ENCODE data around the gene VTCN1.

The VTCN1 gene

DNA sequence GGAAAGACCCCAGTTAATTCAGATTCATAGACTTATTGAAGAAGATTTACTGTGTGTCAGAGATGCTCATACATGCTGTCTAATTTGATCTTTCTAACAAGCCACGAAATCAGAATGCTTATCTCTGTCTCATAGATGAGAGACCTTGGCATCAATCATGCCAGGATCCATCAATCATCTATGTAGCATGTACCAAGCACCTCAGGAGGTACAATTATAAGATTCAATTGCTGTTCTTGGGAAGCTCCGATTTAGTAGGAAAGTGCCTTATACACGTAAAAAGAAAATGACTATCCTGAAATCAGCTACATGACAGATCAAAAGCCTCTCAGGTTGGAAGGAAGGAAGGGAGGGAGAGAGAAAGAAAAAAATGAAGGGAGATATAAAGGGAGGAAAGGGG, 18.5 kb upstream of the VTCN1 start:
- H3K36me3 Mint-ChIP-seq, result no peaks in the 10 kb centered on the region
- no peaks in the 10 kb centered on the region for H3K4me1 Mint-ChIP-seq
- H3K9me3 Mint-ChIP-seq, result peaks cover 3% of the 10 kb centered on the region
- H3K4me3 Mint-ChIP-seq, result no peak overlapping the region
- ATAC-seq (no peak), DNase-seq (ENCODE audit: low spot score in 2 of 2) (no peak)
- no peak overlapping the region for H3K27ac Mint-ChIP-seq

DNA sequence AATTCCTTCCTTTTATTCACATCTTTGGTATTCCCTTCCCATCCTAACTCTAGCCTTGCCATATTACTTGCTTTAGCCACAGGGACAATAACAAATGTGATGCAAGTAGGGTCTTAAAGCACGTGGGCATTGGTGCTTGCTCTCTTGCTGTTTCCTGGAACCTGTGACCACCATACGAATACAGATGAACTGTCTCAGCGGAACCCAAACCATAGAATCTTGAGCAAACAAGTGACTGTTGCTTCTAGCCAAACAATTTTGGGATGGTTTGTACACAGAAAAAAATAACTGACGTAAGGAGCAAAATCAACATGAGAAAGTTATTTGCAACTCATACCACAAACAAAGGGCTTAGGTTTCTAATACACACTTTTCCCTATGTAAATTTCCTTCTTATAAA, 15.2 kb upstream of the VTCN1 start:
- DNase-seq (ENCODE audit: low spot score in 2 of 2), result no peak
- Mint-ChIP-seq H3K27ac (no peak overlapping the region), H3K9me3 (peaks cover 3% of the 10 kb centered on the region), H3K36me3 (no peaks in the 10 kb centered on the region), H3K4me1 (no peaks in the 10 kb centered on the region), H3K4me3 (no peak overlapping the region)
- no peak for ATAC-seq

DNA sequence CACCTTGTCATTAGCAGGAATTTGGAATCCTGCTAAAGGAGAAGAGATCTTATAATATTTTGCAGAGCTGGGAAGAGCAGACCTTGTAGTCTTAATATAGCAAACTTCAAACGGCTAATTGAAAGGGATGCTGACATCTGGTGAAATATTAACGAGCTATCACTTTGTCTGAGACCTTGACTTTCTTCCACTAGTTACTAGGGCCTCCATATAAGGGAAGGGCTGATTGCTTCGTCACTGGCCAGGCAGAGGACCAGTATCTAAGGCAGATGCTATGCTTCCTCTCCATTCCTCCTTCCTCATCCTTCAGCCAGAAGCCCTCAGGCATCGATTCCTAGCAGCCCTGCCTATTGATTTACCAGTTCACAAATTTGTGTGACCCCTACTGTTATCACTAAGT, 6.0 kb upstream of the VTCN1 start:
- Mint-ChIP-seq H3K9me3 (no peaks in the 10 kb centered on the region), H3K36me3 (no peaks in the 10 kb centered on the region), H3K27ac (no peak overlapping the region), H3K4me1 (no peaks in the 10 kb centered on the region), H3K4me3 (no peak overlapping the region)
- DNase-seq (ENCODE audit: low spot score in 2 of 2), result no peak
- no peak for ATAC-seq

DNA sequence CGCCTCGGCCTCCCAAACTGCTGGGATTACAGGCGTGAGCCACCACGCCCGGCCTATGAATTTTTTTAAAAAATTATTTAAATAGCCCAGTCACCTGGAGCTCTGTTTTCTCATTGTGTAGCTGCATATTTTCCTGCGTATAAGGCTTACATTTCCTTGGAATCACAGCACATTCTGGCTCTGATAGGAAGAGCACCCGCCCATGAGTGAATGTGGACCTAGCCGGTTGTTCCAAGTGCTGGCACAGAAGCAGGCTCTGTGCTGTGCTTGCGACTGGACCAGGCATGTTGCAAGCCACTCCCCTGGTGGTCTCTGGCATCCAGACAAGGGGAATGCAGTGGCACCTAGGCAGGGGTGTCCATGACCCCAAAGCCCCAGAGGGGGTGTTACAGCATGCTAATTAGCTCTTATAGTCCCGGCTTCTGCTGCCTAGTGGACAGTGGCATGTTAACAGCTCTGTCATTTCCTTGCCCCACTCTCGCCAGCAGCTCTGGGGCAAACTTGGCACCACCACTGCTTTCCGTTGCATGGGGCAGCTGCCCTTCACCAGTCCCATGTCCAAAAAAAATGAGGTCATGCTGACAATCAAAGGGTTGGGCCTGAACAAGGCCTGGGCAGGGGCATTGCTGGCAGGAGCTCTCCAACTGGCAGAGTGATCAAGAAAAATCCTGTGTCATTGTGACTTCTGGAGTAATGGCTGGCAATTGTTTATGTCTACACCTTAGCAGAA, 5.2 kb upstream of the VTCN1 start:
- H3K4me3 Mint-ChIP-seq, result no peak overlapping the region
- DNase-seq (ENCODE audit: low spot score in 2 of 2), result no peak
- H3K4me1 Mint-ChIP-seq, result no peaks in the 10 kb centered on the region
- no peaks in the 10 kb centered on the region for H3K9me3 Mint-ChIP-seq
- no peaks in the 10 kb centered on the region for H3K36me3 Mint-ChIP-seq
- no peak for ATAC-seq
- no peak overlapping the region for H3K27ac Mint-ChIP-seq

DNA sequence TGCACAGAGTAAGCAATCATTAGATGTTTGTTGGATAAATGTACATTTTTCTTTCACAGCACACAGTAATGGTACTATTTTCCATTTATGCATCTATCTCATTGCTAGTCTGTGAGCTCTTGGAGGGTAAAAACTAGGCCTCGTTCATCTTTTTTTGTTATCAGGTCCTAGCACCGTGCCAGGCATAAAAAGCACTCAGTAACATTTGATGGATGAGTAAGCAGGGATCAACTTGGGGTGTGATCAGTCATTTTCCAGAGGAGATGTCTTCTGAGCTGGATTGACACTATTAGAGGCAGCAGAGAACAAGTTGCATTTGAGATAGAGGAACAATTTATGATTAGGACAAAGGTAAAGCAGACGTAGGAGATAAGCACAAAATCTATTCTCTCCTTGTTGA, 4.3 kb upstream of the VTCN1 start:
- no peak overlapping the region for H3K4me3 Mint-ChIP-seq
- H3K27ac Mint-ChIP-seq, result no peak overlapping the region
- ATAC-seq (no peak), DNase-seq (ENCODE audit: low spot score in 2 of 2) (no peak)
- no peaks in the 10 kb centered on the region for H3K36me3 Mint-ChIP-seq
- no peaks in the 10 kb centered on the region for H3K4me1 Mint-ChIP-seq
- H3K9me3 Mint-ChIP-seq, result no peaks in the 10 kb centered on the region

DNA sequence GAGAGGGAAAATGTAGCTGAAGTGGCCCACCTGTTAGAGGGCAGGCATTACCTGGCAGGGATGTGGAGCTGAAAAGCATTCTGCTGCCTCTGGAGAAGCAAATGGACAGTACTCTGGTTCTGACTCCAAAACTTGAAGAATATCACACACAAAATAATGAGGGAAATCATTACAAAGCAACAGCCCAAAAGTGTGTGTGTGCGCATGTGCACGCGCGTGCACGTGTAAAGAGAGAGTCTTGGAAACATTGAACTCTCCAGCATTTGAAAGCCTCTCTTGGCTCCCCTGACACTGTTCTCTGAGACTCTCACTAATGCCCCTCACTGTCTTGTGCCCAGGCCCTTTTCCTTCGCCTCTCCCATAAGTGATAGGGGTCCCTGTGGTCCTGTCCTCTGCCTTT, 2.3 kb upstream of the VTCN1 start:
- no peaks in the 10 kb centered on the region for H3K4me1 Mint-ChIP-seq
- ATAC-seq, result no peak
- no peak overlapping the region for H3K27ac Mint-ChIP-seq
- no peaks in the 10 kb centered on the region for H3K36me3 Mint-ChIP-seq
- DNase-seq (ENCODE audit: low spot score in 2 of 2), result no peak
- H3K4me3 Mint-ChIP-seq, result no peak overlapping the region
- H3K9me3 Mint-ChIP-seq, result no peaks in the 10 kb centered on the region

DNA sequence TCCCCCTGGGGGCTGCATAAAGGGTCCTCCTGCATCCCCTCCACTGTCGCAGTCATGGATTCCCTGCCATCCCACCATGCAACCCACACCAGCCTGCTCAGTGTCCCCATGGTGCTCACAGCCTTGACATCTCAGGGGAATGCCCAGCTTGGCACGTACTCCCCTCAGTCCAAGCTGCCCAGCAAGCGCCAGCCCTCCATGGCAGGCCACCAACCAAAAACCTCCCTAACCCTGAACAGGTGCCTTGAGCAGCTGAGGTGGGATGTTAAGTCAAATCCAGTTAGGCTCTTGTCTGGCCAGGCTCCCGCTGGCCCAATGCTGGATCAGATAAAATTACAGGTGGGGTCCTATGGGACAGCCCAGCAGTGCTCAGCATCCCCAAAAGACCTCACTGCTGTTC, 341 bp downstream of the VTCN1 start:
- DNase-seq (ENCODE audit: low spot score in 2 of 2) (no peak), ATAC-seq (no peak)
- Mint-ChIP-seq H3K4me1 (no peaks in the 10 kb centered on the region), H3K27ac (no peak overlapping the region), H3K36me3 (no peaks in the 10 kb centered on the region), H3K9me3 (no peaks in the 10 kb centered on the region), H3K4me3 (no peak overlapping the region)

DNA sequence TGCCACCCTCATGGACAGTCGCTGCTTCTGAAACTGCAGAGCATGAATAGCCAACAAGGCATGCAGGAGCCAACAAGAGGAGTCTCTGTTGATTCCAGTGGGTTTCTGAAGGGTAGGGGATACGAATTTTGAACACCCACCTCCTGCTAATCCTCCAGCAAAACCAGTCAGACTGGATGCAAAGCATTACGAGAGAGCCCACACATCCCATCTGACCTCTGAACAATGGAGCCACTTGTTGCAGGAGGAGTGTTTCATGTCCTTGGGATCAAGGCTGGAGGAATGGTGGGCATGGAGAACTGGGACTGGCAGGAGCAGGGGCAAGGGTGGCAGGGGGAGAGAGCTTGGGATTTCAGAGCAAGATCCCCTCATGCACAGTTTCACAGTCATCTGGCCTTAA, 1.6 kb downstream of the VTCN1 start:
- H3K4me1 Mint-ChIP-seq, result no peaks in the 10 kb centered on the region
- no peak for ATAC-seq

DNA sequence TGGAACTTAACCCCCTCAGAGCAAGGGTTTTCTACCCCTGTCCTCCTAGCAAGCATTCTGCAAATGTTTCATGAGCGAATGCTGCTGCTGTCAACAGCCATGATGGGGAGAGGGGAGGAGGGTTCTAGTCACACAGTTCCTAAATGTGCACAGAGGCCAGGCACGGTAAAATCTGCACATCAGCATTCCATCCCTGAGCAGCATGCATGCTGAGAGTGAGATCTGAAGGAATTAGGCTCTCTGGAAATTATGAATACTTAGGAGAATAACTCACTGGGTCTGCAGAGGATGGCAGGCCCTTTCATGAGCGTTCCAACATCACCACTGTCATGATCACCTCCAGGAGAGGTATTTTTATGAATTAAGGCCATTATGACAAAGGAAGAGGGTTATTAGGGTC, 2.1 kb downstream of the VTCN1 start:
- H3K27ac Mint-ChIP-seq, result no peak overlapping the region
- no peaks in the 10 kb centered on the region for H3K4me1 Mint-ChIP-seq
- H3K4me3 Mint-ChIP-seq, result no peak overlapping the region
- DNase-seq (ENCODE audit: low spot score in 2 of 2) (no peak), ATAC-seq (no peak)
- no peaks in the 10 kb centered on the region for H3K36me3 Mint-ChIP-seq
- H3K9me3 Mint-ChIP-seq, result no peaks in the 10 kb centered on the region

More for the DNA sequence above, 1.6 kb downstream of the VTCN1 start:
- Mint-ChIP-seq H3K27ac (no peak overlapping the region), H3K9me3 (no peaks in the 10 kb centered on the region), H3K4me3 (no peak overlapping the region), H3K36me3 (no peaks in the 10 kb centered on the region)
- no peak for DNase-seq (ENCODE audit: low spot score in 2 of 2)

DNA sequence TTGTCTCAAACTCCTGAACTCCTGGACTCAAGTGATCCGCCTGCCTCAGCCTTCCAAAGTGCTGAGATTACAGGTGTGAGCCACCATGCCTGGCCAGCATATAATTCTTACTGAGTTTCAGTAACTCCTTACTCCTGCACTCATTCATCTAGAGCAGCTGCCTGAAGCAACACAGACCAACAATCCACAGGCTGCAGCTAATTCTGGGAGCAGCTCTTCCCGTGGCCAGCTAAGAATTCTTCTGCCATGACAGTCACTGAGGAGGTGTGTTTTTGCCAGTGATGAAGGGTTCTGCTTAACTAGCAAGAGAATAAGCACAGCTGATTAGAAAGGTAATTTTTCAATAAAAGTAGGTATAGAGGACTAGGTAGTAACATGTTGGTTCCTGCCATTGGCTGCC, 5.4 kb downstream of the VTCN1 start:
- DNase-seq (ENCODE audit: low spot score in 2 of 2), result no peak
- Mint-ChIP-seq H3K9me3 (no peaks in the 10 kb centered on the region), H3K4me1 (no peaks in the 10 kb centered on the region)

DNA sequence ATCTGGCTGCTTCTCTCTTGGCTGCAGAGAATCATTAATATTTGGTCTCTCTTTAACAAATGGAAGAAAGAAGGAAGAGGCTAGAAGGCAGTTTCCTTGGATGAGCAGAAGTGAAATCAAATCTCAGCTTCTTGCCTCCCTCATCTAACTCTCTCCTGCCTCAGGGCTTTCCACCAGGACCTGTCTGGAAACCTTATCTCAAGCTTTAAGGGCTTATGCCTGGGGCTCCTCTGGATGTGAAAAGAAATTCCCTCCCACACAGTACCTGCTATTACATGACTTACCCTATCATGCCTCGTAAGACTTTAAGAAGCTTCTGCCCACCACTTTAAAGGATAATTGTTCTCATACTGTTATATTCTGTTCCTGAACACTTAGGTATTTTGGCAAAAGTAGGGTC, 8.9 kb downstream of the VTCN1 start:
- Mint-ChIP-seq H3K4me3 (no peak overlapping the region), H3K9me3 (no peaks in the 10 kb centered on the region), H3K36me3 (no peaks in the 10 kb centered on the region), H3K27ac (no peak overlapping the region), H3K4me1 (no peaks in the 10 kb centered on the region)
- ATAC-seq (no peak), DNase-seq (ENCODE audit: low spot score in 2 of 2) (no peak)

More for the DNA sequence above, 5.4 kb downstream of the VTCN1 start:
- H3K4me3 Mint-ChIP-seq, result no peak overlapping the region
- ATAC-seq, result no peak
- no peaks in the 10 kb centered on the region for H3K36me3 Mint-ChIP-seq
- no peak overlapping the region for H3K27ac Mint-ChIP-seq

DNA sequence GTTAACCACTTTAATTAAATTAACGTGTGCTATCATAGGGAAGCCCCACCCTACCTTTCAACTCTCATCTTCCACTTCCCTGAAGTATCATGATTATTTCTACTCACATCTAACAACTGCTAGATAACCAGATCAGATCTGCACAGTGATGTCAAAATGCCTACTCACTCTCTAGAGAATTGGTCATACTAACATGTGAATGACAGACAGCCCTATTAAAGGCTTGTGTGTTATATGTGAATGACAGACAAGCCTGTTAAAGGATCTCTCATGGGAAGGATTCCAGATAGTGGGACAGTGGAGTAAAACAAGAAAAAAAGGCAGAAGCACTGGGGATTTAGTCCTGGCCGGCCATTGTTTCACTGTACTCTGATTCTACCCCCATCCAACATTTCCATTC, 12.6 kb downstream of the VTCN1 start:
- no peaks in the 10 kb centered on the region for H3K9me3 Mint-ChIP-seq
- no peak for ATAC-seq
- H3K4me3 Mint-ChIP-seq, result no peak overlapping the region
- DNase-seq (ENCODE audit: low spot score in 2 of 2), result no peak
- no peaks in the 10 kb centered on the region for H3K36me3 Mint-ChIP-seq
- no peaks in the 10 kb centered on the region for H3K4me1 Mint-ChIP-seq
- no peak overlapping the region for H3K27ac Mint-ChIP-seq

DNA sequence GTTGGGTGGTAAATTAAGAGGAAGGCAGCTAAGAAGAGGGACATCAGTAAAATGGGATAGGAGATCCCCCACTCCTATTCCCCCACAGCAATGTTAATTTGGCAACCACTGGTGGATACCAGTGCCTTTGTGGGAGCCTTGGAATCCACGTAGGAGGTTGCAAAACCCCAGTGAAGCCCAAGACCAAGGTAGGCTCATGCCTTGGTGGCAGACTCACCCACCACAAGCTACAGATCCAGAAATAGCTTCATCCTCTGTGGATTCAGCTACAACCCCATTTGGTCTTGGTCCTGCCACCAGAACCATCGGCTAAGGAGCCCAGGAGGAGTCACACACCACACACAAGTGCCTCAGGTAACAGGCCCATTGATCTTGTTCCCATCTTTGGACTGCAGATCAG, 21.0 kb downstream of the VTCN1 start:
- Mint-ChIP-seq H3K27ac (no peak overlapping the region), H3K4me3 (no peak overlapping the region), H3K36me3 (no peaks in the 10 kb centered on the region), H3K9me3 (peaks cover 4% of the 10 kb centered on the region), H3K4me1 (no peaks in the 10 kb centered on the region)
- ATAC-seq (no peak), DNase-seq (ENCODE audit: low spot score in 2 of 2) (no peak)

DNA sequence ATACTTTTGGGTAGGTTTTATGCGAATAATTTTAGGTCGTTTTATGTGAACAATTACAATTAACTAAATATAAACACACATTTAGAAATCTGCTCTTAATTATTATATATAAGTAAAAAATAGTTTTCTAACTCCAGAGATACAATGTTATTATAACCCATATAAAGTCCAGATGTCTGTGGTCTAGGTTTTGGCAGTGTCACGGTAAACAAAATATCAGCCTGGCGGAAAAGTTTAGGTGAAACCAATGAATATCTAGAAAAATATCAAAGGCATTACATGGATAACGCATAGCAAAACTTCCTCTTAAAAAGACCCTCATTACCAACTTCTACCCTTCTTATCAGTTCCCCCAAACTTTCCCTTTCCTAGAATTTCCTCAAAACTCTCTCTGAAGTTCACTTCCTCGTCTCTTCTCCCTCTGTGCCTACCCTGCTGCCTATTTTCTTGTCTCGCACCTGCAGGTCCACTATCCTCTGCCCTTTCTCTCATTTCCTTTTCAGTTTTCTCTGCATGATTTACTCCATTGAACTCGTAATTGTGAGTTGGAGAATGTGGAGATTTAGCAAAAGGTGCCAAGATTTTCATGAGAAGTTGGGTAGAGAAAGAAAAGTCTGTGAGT, 21.8 kb downstream of the VTCN1 start:
- peaks cover 4% of the 10 kb centered on the region for H3K9me3 Mint-ChIP-seq
- DNase-seq (ENCODE audit: low spot score in 2 of 2), result no peak
- H3K4me1 Mint-ChIP-seq, result no peaks in the 10 kb centered on the region
- ATAC-seq, result no peak
- no peak overlapping the region for H3K27ac Mint-ChIP-seq
- H3K4me3 Mint-ChIP-seq, result no peak overlapping the region
- no peaks in the 10 kb centered on the region for H3K36me3 Mint-ChIP-seq

DNA sequence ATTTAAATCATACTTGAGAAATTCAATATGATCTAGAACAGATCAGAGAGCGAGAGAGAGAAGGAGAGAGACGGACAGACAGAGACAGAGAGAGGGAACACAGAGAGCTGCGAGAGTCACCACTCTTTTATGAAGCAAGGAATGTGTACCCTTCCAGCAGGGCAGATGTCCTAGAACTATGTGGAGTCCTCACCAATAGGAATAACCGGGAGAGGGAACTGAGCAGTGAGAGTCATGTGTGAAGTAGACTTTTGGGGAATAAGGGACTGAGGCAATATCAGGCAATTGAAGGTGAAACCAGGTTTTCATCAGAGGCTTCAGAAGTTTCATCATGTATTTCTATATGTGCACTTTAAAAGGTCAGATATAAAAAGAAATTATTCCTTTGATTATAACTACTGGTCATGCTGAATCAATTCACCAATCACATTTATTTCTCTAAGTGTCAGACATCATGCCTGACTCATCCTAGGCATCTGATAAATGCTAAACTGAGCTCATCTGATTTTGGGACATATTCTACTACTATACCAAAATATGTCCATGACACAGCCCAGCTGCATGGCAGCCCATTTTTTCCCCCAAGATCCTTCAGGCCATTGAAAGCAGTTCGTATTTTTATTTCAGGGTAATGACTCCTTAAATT, 22.4 kb downstream of the VTCN1 start:
- Mint-ChIP-seq H3K4me1 (no peaks in the 10 kb centered on the region), H3K4me3 (no peak overlapping the region), H3K36me3 (no peaks in the 10 kb centered on the region), H3K9me3 (peaks cover 4% of the 10 kb centered on the region), H3K27ac (no peak overlapping the region)
- DNase-seq (ENCODE audit: low spot score in 2 of 2) (no peak), ATAC-seq (no peak)

DNA sequence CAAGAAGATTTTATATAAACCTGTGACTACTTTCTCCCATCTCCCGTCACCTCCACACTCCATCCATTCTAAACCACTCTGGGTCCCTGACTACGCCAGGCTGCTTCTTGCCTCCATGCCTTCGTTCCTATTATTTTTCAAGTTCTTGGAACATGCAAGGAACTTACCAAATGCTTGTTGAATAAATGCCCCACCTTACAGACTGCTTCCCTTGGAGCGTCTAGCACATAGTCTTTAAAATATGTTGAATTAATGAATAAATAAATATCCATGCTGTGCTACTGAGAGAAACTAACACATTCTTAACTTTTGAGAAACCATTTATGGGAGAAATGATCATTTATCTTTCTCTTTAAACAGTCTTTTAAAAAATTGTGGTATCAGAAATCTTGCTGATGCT, 27.6 kb downstream of the VTCN1 start:
- Mint-ChIP-seq H3K9me3 (no peaks in the 10 kb centered on the region), H3K36me3 (no peaks in the 10 kb centered on the region), H3K4me3 (no peak overlapping the region), H3K27ac (no peak overlapping the region), H3K4me1 (no peaks in the 10 kb centered on the region)
- DNase-seq (ENCODE audit: low spot score in 2 of 2) (no peak), ATAC-seq (no peak)
